Nasal cavity respiratory epithelium epithelial cell of viscerocranial mucosa (primary cell): ENCODE measurements around the gene SPDEF. TPM values are rescaled to one million over a fixed set of nuclear protein-coding genes. Genes with fewer than 3 reads are reported as not detected.

ENCODE experiments used
- total RNA-seq: library from RNA; depleted of rRNA; stranded (reverse); fragments of >200 nt; gene quantifications from 2 replicates; pipeline ENCODE4 v1.2.3, GENCODE V29; 2014

Gene SPDEF
- 1.4 and 2.1 TPM in 2 replicates for total RNA-seq

GRCh38 chr6:34556031-34556471 lies at the start of gene SPDEF:
TSS of gene SPDEF (minus strand) at chr6:34556329. CDS start at chr6:34544455, 11,874 bp downstream.

Other genes starting within 250 kb of the SPDEF start
- 11.6 and 17.7 TPM in 2 replicates for gene NUDT3, start 163.7 kb downstream of the SPDEF start, total RNA-seq
- gene RPS10, start 130.3 kb downstream of the SPDEF start, total RNA-seq, result 881 and 1,610 TPM in 2 replicates
- not detected in 2 replicates for gene PACSIN1, start 90.3 kb downstream of the SPDEF start, total RNA-seq
- gene ILRUN, start 140.4 kb upstream of the SPDEF start, total RNA-seq, result 62.2 and 66.0 TPM in 2 replicates
- 37.2 and 39.6 TPM in 2 replicates for gene SNRPC, start 201.2 kb upstream of the SPDEF start, total RNA-seq
- gene BLTP3A, start 235.8 kb upstream of the SPDEF start, total RNA-seq, result 10.9 and 12.0 TPM in 2 replicates